K562 (cell line): ENCODE data around the gene MAPK8IP1. TPM values are rescaled to one million over a fixed set of nuclear protein-coding genes. Genes with fewer than 3 reads are reported as not detected.

Experiments used
- ATF6 ChIP-seq: sonication (generic); formaldehyde crosslinking; IDR thresholded peaks from 2 replicates; pipeline ENCODE4 v1.4.0; 2020; ENCODE audit warnings: mild to moderate bottlenecking, missing genetic modification reagents
- BRD9 ChIP-seq: fragments of 450-650 bp; IDR thresholded peaks from 2 replicates; pipeline ENCODE4 v1.6.1; 2018; ENCODE audit warnings: low read depth; ENCODE audit not compliant: partially characterized antibody
- E2F5 ChIP-seq: sonication (generic); formaldehyde crosslinking; IDR thresholded peaks from 2 replicates; pipeline ENCODE4 v1.8.0; 2022; ENCODE audit warnings: mild to moderate bottlenecking, missing genetic modification reagents
- FOS ChIP-seq: IDR thresholded peaks from 3 replicates; pipeline ENCODE4 v1.6.1; 2011; ENCODE audit not compliant: insufficient read length; ENCODE audit errors: extremely low read depth
- HNRNPUL1 ChIP-seq: fragments of 200-400 bp; formaldehyde crosslinking; IDR thresholded peaks from 2 replicates; pipeline ENCODE4 v1.6.1; 2017; ENCODE audit warnings: low read length
- NR2F6 ChIP-seq: fragments of 450-650 bp; formaldehyde crosslinking; IDR thresholded peaks from 2 replicates; pipeline ENCODE4 v1.4.0; 2020; ENCODE audit warnings: mild to moderate bottlenecking
- RBM34 ChIP-seq: fragments of 200-400 bp; formaldehyde crosslinking; IDR thresholded peaks from 2 replicates; pipeline ENCODE4 v1.6.1; 2018; ENCODE audit warnings: low read length, borderline replicate concordance; ENCODE audit not compliant: insufficient read depth
- THAP12 ChIP-seq: fragments of 250-450 bp; sonication (Bioruptor Pico); IDR thresholded peaks from 2 replicates; pipeline ENCODE4 v1.9.0; 2021; ENCODE audit warnings: mild to moderate bottlenecking, inconsistent platforms
- ZBTB40 ChIP-seq, 2 experiments: fragments of 450-650 bp in 1 of 2; sonication (generic) in 1 of 2; formaldehyde crosslinking in 1 of 2; IDR thresholded peaks; 2 replicates each; pipeline versions ENCODE4 v1.7.1 to v1.9.0; 2016 to 2022; ENCODE audit warnings: inconsistent platforms in 1 of 2, mild to moderate bottlenecking in 1 of 2, missing genetic modification reagents in 1 of 2
- ZC3H8 ChIP-seq: fragments of 450-650 bp; IDR thresholded peaks from 2 replicates; pipeline ENCODE4 v1.6.1; 2017
- ZFPM2 ChIP-seq: fragments of 250-450 bp; sonication (Bioruptor Pico); IDR thresholded peaks from 2 replicates; pipeline ENCODE4 v1.5.1; 2022; ENCODE audit warnings: mild to moderate bottlenecking
- polyA plus RNA-seq, 8 experiments: library from polyadenylated mRNA; depleted of rRNA in 4 of 8; stranded (reverse) in 5 of 8; unstranded in 3 of 8; fragments of >200 nt; fragmentation: Nextera tagmentation in 2 of 8; fragmentation: Illumina TruSeq in 1 of 8; extraction: Ambion mirVana in 2 of 8; extraction: Trizol in 1 of 8; gene quantifications; 2 replicates each; pipeline versions ENCODE4 v1.2.1 to v1.2.3, GENCODE V29; 2011 to 2014; ENCODE audit warnings: inconsistent platforms in 1 of 8, missing spikeins in 1 of 8
- total RNA-seq, 7 experiments: library from RNA; depleted of rRNA in 6 of 7; stranded (reverse); fragments of >200 nt in 6 of 7; fragmentation: Illumina TruSeq in 2 of 7; extraction: Trizol in 2 of 7; gene quantifications; 2 replicates each; pipeline versions ENCODE4 v1.2.1 to v1.2.3, GENCODE V29; 2011 to 2021; ENCODE audit warnings: low replicate concordance in 1 of 7

MAPK8IP1 gene
- total and polyA plus RNA-seq, 9 of the 15 experiments (the other 6 are each of a cell fraction or from before 2014, with no cell fraction given), result 0.13 to 6.9 (median 2.5) TPM

GRCh38 chr11:45846974-45847910 lies 38.2 kb upstream of the MAPK8IP1 start, which contains the start of gene CRY2 (continued):
- TF ChIP-seq ATF6 (peak; percentile 90; the same call in 1 of the 2 replicates), BRD9 (no peak), FOS (peak; percentile 7), THAP12 (CRISPR knock-in tag) (peak; percentile 93), HNRNPUL1 (no peak), ZFPM2 (CRISPR knock-in tag) (no peak), NR2F6 (CRISPR knock-in tag) (no peak), RBM34 (no peak), ZC3H8 (no peak), ZBTB40 (IDR thresholded peaks at IDR 0.05) (peak; percentile 20; the same call in 1 of the 2 replicates), ZBTB40 (CRISPR knock-in tag; IDR thresholded peaks at IDR 0.05) (no peak; the same call in 1 of the 2 replicates), E2F5 (CRISPR knock-in tag) (peak; percentile 40; the same call in 1 of the 2 replicates)
